Nephron progenitor cell (in vitro differentiated cells): ENCODE results near the gene EIPR1.
A peak's percentile ranks its signal among the peaks of the same experiment; 100 is the strongest.
"Not testable (repeated sequence)": the region's sequence is repeated elsewhere in the genome, so short reads cannot be mapped to it uniquely, and the experiment has no call there.

Experiments used
- DNase-seq: peaks from one replicate; pipeline ENCODE4 v3.0.0; 2021
- H3K27ac Mint-ChIP-seq: 2 replicates; pipeline ENCODE4 v1.8.0; 2021; ENCODE audit warnings: mild to moderate bottlenecking, moderate library complexity, mixed read lengths
- H3K27me3 Mint-ChIP-seq: 2 replicates; pipeline ENCODE4 v1.8.0; 2021; ENCODE audit warnings: mild to moderate bottlenecking, low read depth, mixed read lengths; ENCODE audit not compliant: poor library complexity
- H3K36me3 Mint-ChIP-seq: 2 replicates; pipeline ENCODE4 v1.8.0; 2021; ENCODE audit warnings: low read depth, mixed read lengths
- H3K4me1 Mint-ChIP-seq: 2 replicates; pipeline ENCODE4 v1.8.0; 2021; ENCODE audit warnings: mixed read lengths
- H3K4me3 Mint-ChIP-seq: 2 replicates; pipeline ENCODE4 v1.8.0; 2021; ENCODE audit warnings: mild to moderate bottlenecking, moderate library complexity, mixed read lengths
- H3K9me3 Mint-ChIP-seq: 2 replicates; pipeline ENCODE4 v1.8.0; 2021; ENCODE audit warnings: mild to moderate bottlenecking, moderate library complexity, mixed read lengths
- CTCF ChIP-seq: fragments of 200-600 bp; sonication (generic); IDR thresholded peaks from 2 replicates; pipeline ENCODE4 v1.5.0; 2021; ENCODE audit warnings: antibody characterized with exemption

The EIPR1 gene

DNA sequence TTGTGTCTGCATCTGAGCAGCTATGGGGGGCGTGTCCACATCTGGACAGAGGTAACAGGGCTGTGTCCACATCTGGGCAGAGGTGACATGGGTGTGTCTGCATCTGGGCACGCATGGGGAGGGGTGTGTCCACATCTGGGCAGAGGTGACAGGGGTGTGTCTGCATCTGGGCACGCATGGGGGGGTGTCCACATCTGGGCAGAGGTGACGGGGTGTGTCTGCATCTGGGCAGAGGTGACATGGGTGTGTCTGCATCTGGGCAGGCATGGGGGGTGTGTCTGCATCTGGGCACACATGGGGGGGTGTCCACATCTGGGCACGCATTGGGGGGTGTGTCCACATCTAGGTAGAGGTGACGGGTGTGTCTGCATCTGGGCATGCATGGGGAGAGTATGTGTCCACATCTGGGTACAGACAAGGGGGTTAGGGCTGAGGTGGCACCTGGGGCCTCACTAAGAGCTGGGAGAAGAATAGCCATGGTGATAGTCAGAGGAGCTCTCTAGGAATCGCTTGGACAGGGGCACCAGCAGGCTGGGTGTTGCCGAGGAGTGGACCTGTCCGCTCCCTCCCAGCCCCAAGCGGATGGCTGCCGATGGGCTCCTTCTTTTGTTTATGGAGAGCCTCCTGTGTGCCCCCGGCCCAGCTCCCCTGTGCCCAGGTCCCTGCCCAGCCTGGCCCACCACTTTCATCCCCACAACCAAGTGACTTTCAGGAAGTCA, 177.8 kb downstream of the EIPR1 start:
- H3K4me3 Mint-ChIP-seq, result no peak overlapping the region
- H3K36me3 Mint-ChIP-seq, result peaks cover 27% of the 10 kb centered on the region
- H3K27ac Mint-ChIP-seq, result peak overlapping the region; percentile 57
- peaks cover 50% of the 10 kb centered on the region for H3K4me1 Mint-ChIP-seq
- peaks cover 12% of the 10 kb centered on the region for H3K9me3 Mint-ChIP-seq
- peaks cover 5% of the 10 kb centered on the region for H3K27me3 Mint-ChIP-seq
- TF ChIP-seq CTCF, result no peak
- no peak for DNase-seq

GRCh38 chr2:3198671-3199192, 178.9 kb downstream of the EIPR1 start:
- Mint-ChIP-seq H3K36me3 (peaks cover 21% of the 10 kb centered on the region), H3K9me3 (peaks cover 12% of the 10 kb centered on the region), H3K4me1 (peaks cover 43% of the 10 kb centered on the region)
- not testable (repeated sequence) for H3K27me3 Mint-ChIP-seq, H3K4me3 Mint-ChIP-seq, H3K27ac Mint-ChIP-seq, DNase-seq

DNA sequence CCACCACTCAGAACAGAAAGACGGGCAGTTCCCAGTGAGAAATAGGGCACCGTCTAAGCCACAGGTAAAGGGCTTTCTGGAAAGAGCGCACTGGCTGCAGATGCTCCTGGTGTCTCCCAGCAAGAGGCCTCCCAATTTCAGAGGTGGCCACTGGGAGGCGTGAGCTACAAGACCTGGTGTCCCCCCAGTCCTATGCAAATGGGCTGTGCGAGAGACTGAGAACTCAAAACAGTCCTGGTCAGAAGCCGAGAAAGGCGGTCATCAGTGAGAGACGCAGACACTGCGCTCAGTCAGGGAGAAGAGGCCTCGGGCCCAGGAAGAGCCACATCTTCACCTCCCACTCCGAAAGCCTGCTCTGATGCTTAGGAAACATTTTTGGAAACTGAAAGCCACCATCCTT, 179.5 kb downstream of the EIPR1 start:
- peak; percentile 23 for DNase-seq
- Mint-ChIP-seq H3K9me3 (peaks cover 8% of the 10 kb centered on the region), H3K4me3 (no peak overlapping the region), H3K27me3 (peaks cover 5% of the 10 kb centered on the region), H3K4me1 (peaks cover 43% of the 10 kb centered on the region), H3K27ac (no peak overlapping the region), H3K36me3 (peaks cover 16% of the 10 kb centered on the region)
- peak; percentile 10 for TF ChIP-seq CTCF

- no peak for TF ChIP-seq CTCF
- Mint-ChIP-seq H3K27ac (peak overlapping the region; percentile 42), H3K9me3 (peaks cover 6% of the 10 kb centered on the region), H3K4me1 (peaks cover 43% of the 10 kb centered on the region), H3K4me3 (no peak overlapping the region), H3K27me3 (no peaks in the 10 kb centered on the region), H3K36me3 (peaks cover 14% of the 10 kb centered on the region)
- no peak for DNase-seq
Measured at GRCh38 chr2:3197308-3197707, 180.3 kb downstream of the EIPR1 start.

GRCh38 chr2:3196716-3197115, 180.9 kb downstream of the EIPR1 start:
- H3K4me3 Mint-ChIP-seq, result no peak overlapping the region
- DNase-seq, result no peak
- peaks cover 14% of the 10 kb centered on the region for H3K36me3 Mint-ChIP-seq
- H3K4me1 Mint-ChIP-seq, result peaks cover 43% of the 10 kb centered on the region
- H3K27ac Mint-ChIP-seq, result no peak overlapping the region
- H3K9me3 Mint-ChIP-seq, result peaks cover 6% of the 10 kb centered on the region
- no peaks in the 10 kb centered on the region for H3K27me3 Mint-ChIP-seq
- TF ChIP-seq CTCF, result no peak

- peaks cover 14% of the 10 kb centered on the region for H3K36me3 Mint-ChIP-seq
- no peaks in the 10 kb centered on the region for H3K27me3 Mint-ChIP-seq
- no peak for TF ChIP-seq CTCF
- no peak overlapping the region for H3K27ac Mint-ChIP-seq
- H3K9me3 Mint-ChIP-seq, result peaks cover 6% of the 10 kb centered on the region
- no peak overlapping the region for H3K4me3 Mint-ChIP-seq
- H3K4me1 Mint-ChIP-seq, result peaks cover 37% of the 10 kb centered on the region
- no peak for DNase-seq
Measured at GRCh38 chr2:3195641-3196476, 181.8 kb downstream of the EIPR1 start.
